DMS53 treated with DMSO at 0.1 percent for 48 hours (cell line): ENCODE results near the gene FAM25G.
"Not testable (repeated sequence)": the region's sequence is repeated elsewhere in the genome, so short reads cannot be mapped to it uniquely, and the experiment has no call there.

Source experiments
- DNase-seq: peaks from one replicate; lab custom pipeline; 2025; ENCODE audit not compliant: unreplicated experiment; lab: John Stamatoyannopoulos, UW

The FAM25G gene

DNA sequence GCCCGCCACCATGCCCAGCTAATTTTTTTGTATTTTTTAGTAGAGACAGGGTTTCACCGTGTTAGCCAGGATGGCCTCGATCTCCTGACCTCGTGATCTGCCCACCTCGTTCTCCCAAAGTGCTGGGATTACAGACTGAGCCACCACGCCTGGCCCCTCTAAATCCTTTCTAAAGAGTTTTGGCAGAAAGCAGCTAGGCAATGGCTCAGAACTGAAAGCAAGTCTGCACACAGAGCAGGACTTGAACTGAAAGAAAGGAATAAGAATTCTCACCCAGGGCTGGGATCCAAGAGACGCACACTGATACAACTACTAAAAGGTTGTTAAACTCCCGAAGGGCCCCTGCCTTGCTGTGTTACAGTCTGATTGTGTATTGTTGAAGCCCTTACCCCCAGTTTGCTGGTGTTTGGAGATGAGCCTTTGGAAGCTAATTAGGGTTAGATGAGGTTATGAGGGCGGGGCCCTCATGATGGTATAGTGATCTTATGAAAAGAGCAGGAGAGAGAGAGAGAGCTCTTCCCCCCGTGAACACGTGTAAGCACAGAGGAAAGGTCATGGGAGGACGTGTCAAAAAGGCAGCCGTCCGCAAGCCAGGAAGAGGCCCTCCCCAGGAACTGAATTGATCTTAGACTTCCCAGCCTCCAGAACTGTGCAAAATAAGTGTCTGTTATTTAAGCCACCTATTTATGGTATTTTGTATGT, 26.1 kb downstream of the FAM25G start:
- DNase-seq = not testable (repeated sequence)

GRCh38 chr10:47462577-47463358, 28.7 kb downstream of the FAM25G start:
- DNase-seq = not testable (repeated sequence)

DNA sequence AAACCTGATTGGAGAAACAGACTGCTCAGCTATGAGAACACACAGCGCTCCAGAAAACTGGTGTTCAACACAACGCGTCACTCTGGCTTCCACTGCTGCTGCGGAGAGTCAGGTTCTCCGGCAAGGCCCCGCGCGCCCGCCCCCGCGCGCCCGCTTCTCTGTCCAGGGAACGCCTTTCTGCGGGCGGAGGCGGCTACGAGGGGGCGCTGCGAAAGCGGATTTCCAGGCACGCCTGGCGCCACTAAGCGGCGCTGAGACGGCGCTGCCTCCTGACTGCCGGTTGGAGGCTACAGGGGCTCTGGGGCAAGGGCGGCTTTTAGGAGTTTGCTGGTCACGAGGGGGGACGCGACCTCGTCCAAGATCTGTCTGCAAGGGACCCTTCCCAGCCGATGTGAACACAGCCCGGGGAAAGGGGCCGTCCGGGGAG, 30.2 kb downstream of the FAM25G start:
- not testable (repeated sequence) for DNase-seq

DNA sequence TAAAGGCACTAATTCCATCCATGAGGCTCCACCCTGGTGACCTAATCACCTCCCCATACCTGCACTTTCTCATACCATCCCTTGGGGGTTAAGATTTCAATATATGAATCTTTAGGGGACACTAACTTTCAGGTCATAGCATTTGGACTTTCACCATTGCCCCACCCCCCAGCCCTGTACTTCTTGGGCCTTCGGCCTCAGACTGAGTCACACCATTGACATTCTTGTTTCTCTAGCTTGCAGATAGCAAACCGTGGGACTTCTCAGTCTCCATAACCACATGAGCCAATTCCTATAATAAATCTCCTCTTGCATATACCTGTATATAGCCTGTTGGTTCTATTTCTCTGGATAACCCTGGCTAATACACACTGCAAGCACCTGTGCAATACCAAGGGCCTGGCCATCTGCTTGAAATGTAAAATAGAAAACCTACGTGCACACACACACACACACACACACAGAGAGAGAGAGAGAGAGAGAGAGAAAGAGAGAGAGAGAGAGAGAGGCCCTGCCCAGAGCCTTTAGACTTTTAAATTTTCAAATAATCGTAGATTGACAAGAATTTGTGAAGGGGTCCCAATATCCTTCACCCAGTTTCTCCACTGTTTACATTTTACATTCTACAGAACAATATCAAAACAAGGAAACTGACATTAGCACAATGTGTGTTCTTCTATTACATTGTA, 32.9 kb downstream of the FAM25G start:
- no peak for DNase-seq

DNA sequence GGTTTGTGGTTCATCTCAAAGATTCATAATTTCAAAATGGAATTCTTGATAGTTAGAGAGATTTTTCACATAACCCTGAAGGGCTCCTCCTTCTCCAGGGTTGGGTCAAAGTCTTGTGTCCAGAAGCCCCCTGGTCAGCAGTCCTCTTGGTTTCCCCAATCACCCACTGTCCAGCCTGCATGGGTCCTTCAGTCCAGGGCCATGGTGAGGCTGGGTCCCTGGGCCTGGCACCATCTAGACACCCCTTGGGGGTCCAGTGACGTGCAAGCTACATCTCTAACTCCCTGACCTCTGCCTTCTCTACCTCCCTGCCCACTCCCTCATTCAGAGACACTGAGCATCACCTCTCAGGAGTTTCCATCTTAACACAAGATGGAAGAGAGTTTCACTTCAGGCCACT, 33.7 kb downstream of the FAM25G start:
- DNase-seq = no peak

DNA sequence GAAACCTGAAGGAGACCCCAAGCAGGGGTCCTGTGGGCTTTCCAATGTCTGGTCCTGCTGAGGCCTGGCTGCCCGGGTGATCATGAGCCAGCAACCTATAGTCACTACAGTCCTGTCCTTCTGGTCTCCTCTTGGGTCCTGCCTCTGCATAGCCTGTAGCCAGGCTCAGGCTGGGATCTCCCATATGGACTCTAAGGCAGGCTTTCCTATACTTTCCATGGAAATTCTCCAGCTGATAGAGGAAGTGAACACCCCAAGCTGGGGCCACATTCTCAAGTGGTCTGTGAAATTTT, 34.0 kb downstream of the FAM25G start:
- no peak for DNase-seq

- DNase-seq = no peak
Measured at GRCh38 chr10:47456794-47457527, 34.5 kb downstream of the FAM25G start.

DNA sequence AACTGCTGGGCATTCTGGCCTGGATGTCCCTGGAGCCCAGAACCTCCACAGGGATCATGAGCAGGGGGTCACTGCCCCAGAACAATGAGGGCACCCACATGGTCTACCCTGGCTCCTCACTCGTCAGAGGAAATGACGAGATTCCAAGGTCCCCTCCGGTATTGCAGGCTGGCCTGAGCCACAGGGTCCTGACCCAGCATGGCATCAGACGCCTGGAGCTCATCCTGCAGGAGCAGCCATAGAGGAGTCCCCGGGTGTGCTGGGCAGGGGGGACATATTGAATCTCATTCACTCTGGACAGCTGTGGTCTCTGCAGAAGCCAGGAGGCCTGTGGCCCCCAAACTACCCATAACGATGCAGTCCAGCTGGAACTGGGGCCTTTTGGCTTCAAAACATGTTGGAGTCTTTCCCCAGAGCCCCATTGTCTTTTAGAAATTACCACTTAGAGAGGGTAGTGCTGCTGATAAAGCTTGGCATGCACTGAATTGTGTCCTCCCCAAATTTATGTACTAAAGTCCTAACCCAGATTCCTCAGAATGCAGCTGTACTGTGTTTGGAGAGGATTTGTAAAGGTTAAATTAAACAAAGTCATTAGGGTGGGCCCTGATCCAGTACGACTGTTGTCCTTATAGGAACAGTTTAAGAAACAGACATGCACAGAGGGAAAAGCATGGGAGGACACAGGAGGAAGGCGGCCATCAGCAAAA, 35.3 kb downstream of the FAM25G start:
- no peak for DNase-seq

- not testable (repeated sequence) for DNase-seq
Measured at GRCh38 chr10:47455350-47456078, 36.0 kb downstream of the FAM25G start.

DNA sequence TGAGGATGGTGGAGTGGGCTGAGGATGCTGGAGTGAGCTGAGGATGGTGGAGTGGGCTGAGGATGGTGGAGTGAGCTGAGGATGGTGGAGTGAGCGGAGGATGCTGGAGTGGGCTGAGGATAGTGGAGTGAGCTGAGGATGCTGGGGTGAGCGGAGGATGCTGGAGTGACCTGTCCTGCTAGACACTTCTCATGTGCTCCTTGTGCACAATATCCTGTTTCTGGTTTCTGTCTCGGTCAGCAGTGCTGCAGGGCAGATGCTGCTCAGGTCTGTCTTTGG, 36.8 kb downstream of the FAM25G start:
- DNase-seq = no peak

- no peak for DNase-seq
Measured at GRCh38 chr10:47454008-47454779, 37.3 kb downstream of the FAM25G start.

DNA sequence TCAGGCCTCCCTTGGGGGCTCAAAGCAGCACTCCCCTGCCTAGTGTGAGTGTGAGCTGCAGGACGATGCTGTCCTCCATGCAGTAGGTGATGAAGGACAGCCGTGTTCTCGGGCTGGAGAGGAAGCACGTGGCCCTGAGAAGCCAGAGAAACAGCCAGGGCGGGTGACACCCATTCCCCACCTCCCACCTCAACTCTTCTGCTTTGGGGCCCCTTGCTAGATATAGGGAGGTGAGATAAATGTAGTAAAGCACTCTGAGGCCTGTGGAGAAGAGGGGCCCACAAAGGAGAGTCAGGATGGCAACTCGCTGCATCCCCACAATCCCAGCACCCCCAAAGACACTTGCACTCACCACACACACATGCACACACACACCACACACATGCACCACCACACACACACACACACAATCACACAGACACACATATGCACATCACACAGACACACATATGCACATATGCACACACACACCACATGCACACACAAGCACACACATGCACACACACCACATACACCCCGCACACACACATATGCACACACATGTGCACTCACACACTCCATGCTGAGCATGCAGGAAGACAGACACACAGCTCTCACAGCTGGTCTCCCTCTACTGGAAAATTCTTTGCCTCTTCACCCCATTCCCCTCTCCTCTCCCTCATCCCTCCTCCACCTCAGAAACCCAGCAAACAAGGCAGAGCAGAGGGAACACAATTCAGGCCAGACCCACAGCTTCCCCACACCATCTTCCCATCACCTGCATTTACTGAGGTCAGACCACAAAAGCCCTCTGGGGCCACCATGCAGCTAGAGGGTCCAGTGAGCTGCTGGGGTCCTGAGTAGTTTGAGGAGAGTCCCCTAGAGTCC, 38.1 kb downstream of the FAM25G start:
- no peak for DNase-seq

DNA sequence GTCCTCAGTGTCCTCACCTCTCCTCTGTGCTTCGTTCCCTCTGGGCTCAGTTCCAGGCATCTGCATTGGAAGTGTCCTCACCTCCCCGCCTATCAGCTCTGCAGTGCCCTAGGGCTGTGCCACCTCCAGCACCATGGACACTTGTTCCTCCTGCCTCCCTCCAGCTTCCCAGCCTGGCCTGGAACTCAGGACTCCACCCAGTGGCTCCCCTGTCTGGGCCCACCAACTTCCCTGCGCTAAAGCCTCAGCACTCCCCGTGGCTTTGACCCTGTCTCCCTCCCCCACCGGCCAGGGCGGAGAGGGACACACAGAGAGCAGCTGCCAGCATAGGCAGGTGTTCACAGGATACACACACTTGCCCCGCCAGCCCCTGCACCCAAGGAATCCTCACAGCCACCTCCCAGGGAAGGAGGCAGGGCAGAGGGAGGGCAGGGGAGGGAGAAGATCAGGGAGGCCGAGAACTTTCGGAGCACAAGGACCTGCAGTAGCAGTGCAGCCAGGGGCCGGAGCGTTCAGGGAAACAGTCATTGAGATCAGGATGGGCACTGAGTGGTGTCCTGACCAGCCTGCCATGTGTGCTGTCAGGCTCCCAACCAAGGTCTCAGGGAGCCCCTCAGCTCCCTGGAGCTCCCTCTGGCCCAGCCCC, 38.9 kb downstream of the FAM25G start:
- peak; percentile 61 for DNase-seq

DNA sequence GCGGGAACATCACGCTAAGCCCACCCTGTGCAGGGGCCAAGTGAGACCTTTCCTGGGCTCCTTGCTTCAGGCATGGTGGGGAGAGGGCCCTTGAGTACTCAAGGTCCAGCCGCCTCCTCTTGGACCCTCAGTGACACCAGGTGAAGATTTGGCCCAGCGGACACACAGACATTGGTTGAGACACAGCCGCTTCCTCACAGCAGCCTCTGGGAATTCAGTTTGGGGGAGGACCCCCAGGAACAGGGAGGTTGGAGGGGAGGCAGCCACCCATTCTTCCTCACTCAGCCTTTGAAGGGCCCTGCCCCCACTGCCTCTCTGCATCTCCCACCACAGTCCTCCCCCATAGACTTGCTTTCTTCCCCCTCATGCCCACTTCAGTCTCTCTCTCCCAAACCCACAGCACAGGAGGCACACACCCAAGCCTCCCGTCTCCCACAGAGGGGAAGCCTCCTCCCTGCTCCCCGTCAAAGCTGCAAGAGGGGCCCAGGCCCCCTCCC, 39.5 kb downstream of the FAM25G start:
- DNase-seq = no peak

DNA sequence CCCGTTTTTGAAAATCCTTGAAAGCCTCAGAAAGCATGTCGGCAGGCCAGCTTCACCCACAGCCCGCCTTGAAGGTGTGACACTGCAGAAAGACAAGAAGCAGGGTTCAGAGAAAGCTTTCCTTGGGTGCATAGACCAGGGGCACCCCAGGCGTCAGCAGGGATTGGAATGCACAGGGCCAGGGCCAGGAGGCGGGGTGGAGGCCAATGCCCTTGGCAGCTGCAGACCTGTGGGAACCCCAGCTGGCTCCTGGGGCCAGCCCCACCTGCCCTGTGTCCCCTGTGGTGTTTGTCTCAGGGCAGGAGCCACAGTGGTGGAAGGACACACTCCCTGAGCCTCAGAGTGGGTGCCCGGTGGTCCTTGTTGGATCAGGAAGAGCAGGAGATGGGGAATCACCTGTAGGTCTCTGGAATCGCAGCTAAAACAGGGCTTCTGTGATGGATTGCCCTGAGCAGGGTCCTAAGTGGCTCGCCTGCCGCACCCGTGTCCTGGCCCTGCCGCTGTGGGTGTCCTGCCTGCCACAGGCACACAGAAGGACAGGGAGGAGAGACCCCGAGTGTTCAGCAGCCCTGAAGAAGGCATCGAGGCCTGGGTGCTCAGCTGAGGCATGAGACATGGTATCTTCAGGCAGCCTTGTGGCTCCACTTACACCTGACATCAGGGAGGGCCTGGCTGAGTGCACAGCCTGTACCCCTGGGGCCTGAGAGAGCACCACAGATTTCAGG, 40.1 kb downstream of the FAM25G start:
- DNase-seq = no peak

DNA sequence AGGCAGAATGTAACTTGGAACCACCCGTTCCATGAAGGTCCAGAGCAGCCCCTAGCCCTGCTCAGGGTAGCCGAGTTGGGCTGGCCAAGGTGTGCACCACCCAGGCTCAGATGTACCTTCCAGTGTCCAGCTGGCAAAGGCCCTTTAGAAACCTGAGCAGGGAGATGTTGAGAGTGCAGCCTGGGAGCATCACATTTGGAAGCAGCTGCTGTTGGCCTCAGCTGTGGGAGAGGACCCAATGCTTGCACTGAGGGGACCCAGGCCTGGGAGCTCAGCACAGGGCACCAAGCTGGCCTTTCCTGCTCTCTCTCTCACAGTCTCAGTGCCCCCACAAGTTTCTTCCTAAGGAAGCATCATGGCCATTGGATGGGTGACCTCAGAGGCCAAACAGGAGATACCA, 41.1 kb downstream of the FAM25G start:
- no peak for DNase-seq

GRCh38 chr10:47449979-47450378, 41.5 kb downstream of the FAM25G start:
- no peak for DNase-seq
